Effector memory CD4-positive, alpha-beta T cell (primary cell): Measurements from ENCODE around the gene GATA3.

ENCODE experiments used
- DNase-seq, 3 donors: peaks; one replicate each; pipeline ENCODE4 v3.0.0-alpha.2; 2020
- H3K27ac ChIP-seq: 2 replicates; pipeline ENCODE4 v1.7.0; 2013; ENCODE audit warnings: mild to moderate bottlenecking, low read length, moderate library complexity; ENCODE audit not compliant: insufficient read depth, poor library complexity, severe bottlenecking
- H3K27me3 ChIP-seq: replicated peaks from 2 replicates; pipeline ENCODE4 v1.7.0; 2013; ENCODE audit warnings: mild to moderate bottlenecking, low read length; ENCODE audit not compliant: insufficient read depth, control insufficient read depth, poor library complexity, severe bottlenecking
- H3K36me3 ChIP-seq: 2 replicates; pipeline ENCODE4 v1.7.0; 2013; ENCODE audit warnings: mild to moderate bottlenecking, low read length, moderate library complexity; ENCODE audit not compliant: control insufficient read depth, insufficient read depth
- H3K4me1 ChIP-seq: 2 replicates; pipeline ENCODE4 v1.7.0; 2013; ENCODE audit warnings: low read length, mild to moderate bottlenecking; ENCODE audit not compliant: control insufficient read depth, insufficient read depth, poor library complexity, severe bottlenecking
- H3K4me3 ChIP-seq: 2 replicates; pipeline ENCODE4 v1.7.0; 2013; ENCODE audit warnings: low read length, low read depth, mild to moderate bottlenecking; ENCODE audit not compliant: insufficient read depth, poor library complexity, severe bottlenecking
- H3K9me3 ChIP-seq: 2 replicates; pipeline ENCODE4 v1.7.0; 2013; ENCODE audit warnings: mild to moderate bottlenecking, low read length, moderate library complexity; ENCODE audit not compliant: control insufficient read depth

GATA3 gene

DNA sequence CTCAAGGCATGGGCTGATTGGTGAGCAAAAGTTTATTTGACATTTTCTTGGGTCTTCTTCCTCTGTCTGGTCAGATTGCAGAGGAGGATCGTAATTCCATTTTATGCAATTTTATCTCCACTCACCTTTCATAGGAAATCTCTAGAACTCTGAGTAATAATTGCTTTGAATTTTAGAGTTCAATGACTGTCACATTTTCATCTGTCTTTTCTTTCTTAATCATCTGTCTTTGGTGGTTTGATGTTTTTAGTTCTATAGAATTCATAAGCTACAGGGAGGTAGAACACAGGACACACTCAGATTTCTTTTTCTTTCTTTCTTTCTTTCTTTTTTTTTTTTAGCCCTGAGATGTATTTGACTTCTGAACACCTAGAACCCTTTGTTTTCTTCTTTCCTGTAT lies 11.6 kb downstream of the GATA3 start:
- Histone ChIP-seq H3K4me1 (peaks cover 44% of the 10 kb centered on the region), H3K27ac (no peak overlapping the region)
- no peak for DNase-seq

DNA sequence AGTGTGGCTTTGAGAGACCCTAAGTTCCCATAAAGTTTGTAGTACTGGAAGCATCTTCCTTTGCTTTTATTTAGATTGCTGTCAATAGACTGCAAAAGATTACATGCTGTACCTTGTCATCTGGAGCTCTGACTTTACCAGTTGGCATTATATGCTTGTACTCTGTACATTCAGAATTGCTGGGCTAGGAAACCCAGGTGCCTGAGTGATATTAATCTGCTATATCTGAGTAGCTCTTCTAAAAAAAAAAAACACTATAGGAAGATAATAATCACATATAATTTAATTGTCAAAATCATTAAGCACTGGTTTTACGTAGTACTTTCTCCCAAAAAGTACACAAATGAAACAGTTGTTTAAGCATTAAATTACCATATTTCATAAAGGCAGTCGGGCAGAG lies 12.3 kb downstream of the GATA3 start:
- H3K27me3 ChIP-seq = no peaks in the 10 kb centered on the region
- peaks cover 79% of the 10 kb centered on the region for H3K36me3 ChIP-seq
- no peak overlapping the region for H3K27ac ChIP-seq
- no peak overlapping the region for H3K4me3 ChIP-seq
- peaks cover 45% of the 10 kb centered on the region for H3K4me1 ChIP-seq
- DNase-seq = no peak
- no peaks in the 10 kb centered on the region for H3K9me3 ChIP-seq

More for the DNA sequence above, 11.6 kb downstream of the GATA3 start:
- no peaks in the 10 kb centered on the region for H3K9me3 ChIP-seq
- no peak overlapping the region for H3K4me3 ChIP-seq
- H3K27me3 ChIP-seq = no peaks in the 10 kb centered on the region
- H3K36me3 ChIP-seq = peaks cover 72% of the 10 kb centered on the region

DNA sequence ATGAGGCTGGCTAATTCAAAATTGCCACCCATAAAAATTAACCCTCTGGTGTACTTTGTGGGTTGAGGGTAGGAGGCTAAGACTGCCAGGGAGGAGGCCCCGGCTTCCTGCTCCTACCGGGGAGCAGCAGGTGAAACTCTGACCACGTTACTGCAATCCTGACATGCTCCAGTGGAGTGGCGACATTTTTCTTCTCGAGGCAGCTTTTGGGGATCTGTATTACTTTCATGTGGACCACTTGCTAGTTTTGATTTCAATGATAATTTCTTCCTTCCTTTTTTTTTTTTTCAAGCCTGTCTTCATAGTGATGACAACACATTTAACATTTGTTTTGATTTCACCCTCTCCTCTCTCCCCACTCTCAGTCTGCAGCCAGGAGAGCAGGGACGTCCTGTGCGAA lies 14.6 kb downstream of the GATA3 start:
- no peak for DNase-seq

DNA sequence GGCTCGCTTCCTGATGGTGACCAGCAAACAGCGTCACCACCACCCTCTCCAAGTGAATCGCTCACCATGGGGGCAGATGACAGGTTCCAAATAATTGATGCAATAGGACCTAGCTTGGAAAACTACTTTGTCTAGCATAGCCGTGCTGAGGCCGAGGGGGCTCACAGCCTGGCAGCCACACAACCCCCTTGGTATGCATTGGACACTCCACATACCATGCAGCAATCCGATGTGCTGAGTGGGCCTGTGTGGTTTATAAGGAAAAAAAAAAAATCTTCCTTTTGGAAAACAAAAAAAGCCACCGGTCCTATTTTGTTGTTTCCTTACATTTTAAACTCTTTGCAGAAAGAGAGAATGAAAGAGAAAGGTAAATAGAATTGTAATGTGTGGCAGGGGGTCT lies 15.1 kb downstream of the GATA3 start:
- Histone ChIP-seq H3K4me1 (peaks cover 25% of the 10 kb centered on the region), H3K9me3 (no peaks in the 10 kb centered on the region), H3K4me3 (no peak overlapping the region), H3K36me3 (peaks cover 87% of the 10 kb centered on the region), H3K27ac (no peak overlapping the region), H3K27me3 (no peaks in the 10 kb centered on the region)
- no peak for DNase-seq

More for the DNA sequence above, 14.6 kb downstream of the GATA3 start:
- Histone ChIP-seq H3K4me3 (no peak overlapping the region), H3K4me1 (peaks cover 26% of the 10 kb centered on the region), H3K27ac (no peak overlapping the region), H3K9me3 (no peaks in the 10 kb centered on the region), H3K36me3 (peaks cover 87% of the 10 kb centered on the region), H3K27me3 (no peaks in the 10 kb centered on the region)

DNA sequence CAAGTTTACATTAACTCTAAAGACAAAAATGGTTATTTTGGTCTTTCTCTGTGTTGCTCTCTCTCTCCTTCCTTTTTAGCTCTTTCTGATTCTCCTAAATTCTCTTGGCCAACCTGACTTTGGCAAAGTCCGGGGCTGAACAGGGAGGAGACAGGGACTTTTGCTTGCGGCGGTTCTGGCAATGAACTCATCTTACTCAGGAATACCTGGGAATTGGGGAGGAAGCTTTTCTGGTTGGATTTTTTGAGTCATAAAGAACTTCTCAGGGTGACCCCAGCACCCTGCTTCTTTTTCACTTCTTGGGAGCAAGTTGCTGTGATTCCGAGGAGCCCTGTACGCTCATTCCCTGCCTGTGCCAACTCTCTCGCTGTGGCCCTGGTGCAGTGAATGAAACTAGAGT lies 16.0 kb downstream of the GATA3 start:
- Histone ChIP-seq H3K27ac (peak overlapping the region; percentile 14), H3K9me3 (no peaks in the 10 kb centered on the region), H3K4me3 (no peak overlapping the region), H3K27me3 (no peaks in the 10 kb centered on the region), H3K36me3 (peaks cover 90% of the 10 kb centered on the region), H3K4me1 (peaks cover 18% of the 10 kb centered on the region)
- DNase-seq = no peak

DNA sequence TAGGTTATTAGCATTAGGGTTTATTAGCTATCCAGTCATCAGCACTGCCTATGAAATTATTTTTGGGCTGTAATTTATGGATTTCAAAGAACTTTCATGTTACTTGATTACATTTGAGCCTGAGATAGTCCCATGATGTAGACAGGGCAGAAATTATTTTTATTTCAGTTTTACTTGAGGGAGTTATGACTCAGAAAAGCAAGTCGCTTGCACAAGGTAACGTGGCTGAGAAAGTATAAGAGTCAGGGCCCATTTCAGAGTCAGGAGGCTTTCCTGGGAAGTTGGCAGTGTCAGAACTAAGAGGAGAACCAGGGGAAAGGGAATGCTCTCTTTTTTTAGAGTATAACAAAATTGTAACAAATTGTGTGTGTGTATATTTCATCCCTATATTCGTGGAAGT lies 16.5 kb downstream of the GATA3 start:
- Histone ChIP-seq H3K36me3 (peaks cover 89% of the 10 kb centered on the region), H3K4me3 (no peak overlapping the region), H3K9me3 (no peaks in the 10 kb centered on the region), H3K27ac (no peak overlapping the region), H3K4me1 (peaks cover 18% of the 10 kb centered on the region), H3K27me3 (no peaks in the 10 kb centered on the region)
- DNase-seq = no peak

DNA sequence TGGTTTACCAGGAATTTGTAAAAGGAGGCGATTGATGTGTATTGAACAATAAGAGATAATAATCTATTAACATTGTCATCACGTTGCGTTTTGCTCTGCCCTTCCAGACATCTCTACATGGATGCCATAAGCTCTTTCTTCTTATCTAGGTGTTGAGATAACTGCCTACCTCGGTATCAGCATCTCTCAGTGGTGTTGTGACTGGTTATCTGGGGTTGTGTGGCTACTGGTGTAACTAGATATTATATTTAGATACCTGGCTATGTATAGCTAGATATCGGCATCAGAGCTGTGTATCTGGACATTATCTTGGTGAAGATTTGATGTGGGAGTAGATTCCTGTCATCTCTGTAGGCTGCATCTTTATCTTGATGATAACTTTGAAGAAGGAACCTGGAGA lies 17.2 kb downstream of the GATA3 start:
- H3K4me1 ChIP-seq = peaks cover 15% of the 10 kb centered on the region
- H3K4me3 ChIP-seq = no peak overlapping the region
- DNase-seq = no peak
- no peaks in the 10 kb centered on the region for H3K27me3 ChIP-seq
- H3K9me3 ChIP-seq = no peaks in the 10 kb centered on the region
- H3K27ac ChIP-seq = peak overlapping the region; percentile 17
- peaks cover 82% of the 10 kb centered on the region for H3K36me3 ChIP-seq

DNA sequence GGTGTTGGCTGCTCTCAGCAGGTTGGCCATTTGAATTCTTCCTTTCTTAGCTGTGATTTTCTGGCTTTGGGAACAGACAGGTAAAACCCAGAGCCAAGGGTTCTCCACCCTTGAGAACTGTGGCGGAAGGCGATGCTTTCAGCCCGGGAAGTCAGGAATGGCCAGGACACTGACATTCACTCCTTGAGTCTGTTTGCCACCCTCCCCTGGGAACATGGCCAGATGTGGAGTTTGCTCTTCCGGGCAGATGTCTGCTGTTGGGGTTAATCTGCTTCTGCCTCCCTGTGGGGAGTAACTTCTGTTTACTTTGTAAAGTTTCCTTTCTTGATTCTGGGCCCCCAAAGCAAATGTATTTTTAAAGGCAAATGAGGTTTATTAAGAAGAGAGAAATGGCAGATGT lies 17.7 kb downstream of the GATA3 start:
- H3K9me3 ChIP-seq = no peaks in the 10 kb centered on the region
- H3K27me3 ChIP-seq = no peaks in the 10 kb centered on the region
- H3K36me3 ChIP-seq = peaks cover 77% of the 10 kb centered on the region
- no peak overlapping the region for H3K27ac ChIP-seq
- DNase-seq = no peak
- H3K4me3 ChIP-seq = no peak overlapping the region
- H3K4me1 ChIP-seq = peaks cover 15% of the 10 kb centered on the region

DNA sequence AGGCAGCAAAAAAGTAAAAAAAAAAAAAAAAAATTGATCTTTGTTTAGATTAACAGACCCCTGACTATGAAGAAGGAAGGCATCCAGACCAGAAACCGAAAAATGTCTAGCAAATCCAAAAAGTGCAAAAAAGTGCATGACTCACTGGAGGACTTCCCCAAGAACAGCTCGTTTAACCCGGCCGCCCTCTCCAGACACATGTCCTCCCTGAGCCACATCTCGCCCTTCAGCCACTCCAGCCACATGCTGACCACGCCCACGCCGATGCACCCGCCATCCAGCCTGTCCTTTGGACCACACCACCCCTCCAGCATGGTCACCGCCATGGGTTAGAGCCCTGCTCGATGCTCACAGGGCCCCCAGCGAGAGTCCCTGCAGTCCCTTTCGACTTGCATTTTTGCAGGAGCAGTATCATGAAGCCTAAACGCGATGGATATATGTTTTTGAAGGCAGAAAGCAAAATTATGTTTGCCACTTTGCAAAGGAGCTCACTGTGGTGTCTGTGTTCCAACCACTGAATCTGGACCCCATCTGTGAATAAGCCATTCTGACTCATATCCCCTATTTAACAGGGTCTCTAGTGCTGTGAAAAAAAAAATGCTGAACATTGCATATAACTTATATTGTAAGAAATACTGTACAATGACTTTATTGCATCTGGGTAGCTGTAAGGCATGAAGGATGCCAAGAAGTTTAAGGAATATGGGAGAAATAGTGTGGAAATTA lies 19.4 kb downstream of the GATA3 start:
- Histone ChIP-seq H3K4me3 (no peak overlapping the region), H3K27ac (peak overlapping the region; percentile 19), H3K36me3 (peaks cover 65% of the 10 kb centered on the region), H3K27me3 (no peaks in the 10 kb centered on the region), H3K4me1 (peaks cover 5% of the 10 kb centered on the region), H3K9me3 (no peaks in the 10 kb centered on the region)
- DNase-seq = no peak

DNA sequence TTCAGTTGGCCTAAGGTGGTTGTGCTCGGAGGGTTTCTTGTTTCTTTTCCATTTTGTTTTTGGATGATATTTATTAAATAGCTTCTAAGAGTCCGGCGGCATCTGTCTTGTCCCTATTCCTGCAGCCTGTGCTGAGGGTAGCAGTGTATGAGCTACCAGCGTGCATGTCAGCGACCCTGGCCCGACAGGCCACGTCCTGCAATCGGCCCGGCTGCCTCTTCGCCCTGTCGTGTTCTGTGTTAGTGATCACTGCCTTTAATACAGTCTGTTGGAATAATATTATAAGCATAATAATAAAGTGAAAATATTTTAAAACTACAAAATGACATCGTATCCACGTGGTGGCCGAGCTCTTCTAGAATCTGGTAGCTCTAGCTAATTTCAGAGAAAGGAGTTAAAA lies 20.4 kb downstream of the GATA3 start:
- DNase-seq = no peak
- H3K36me3 ChIP-seq = peaks cover 55% of the 10 kb centered on the region
- no peak overlapping the region for H3K27ac ChIP-seq
- H3K9me3 ChIP-seq = no peaks in the 10 kb centered on the region
- H3K27me3 ChIP-seq = no peaks in the 10 kb centered on the region
- no peak overlapping the region for H3K4me3 ChIP-seq
- H3K4me1 ChIP-seq = peaks cover 5% of the 10 kb centered on the region
